Fibroblast of pulmonary artery (primary cell): Measurements from ENCODE around the gene CAMTA1.

ENCODE experiments used
- DNase-seq: peaks from one replicate; pipeline ENCODE4 v3.0.0-alpha.2; 2010; ENCODE audit warnings: low read depth
- H3K4me3 ChIP-seq: replicated peaks from 2 replicates; pipeline ENCODE4 v1.5.1; 2011; ENCODE audit warnings: low read depth, mild to moderate bottlenecking, control low read depth, low read length, moderate library complexity
- CTCF ChIP-seq: IDR thresholded peaks from 2 replicates; pipeline ENCODE4 v1.5.1; 2011; ENCODE audit warnings: mild to moderate bottlenecking, control low read depth, low read length, inconsistent platforms; ENCODE audit errors: missing control alignments

Gene CAMTA1

GRCh38 chr1:7040969-7041695 is 255.9 kb downstream of the CAMTA1 start:
- H3K4me3 ChIP-seq, result no peak overlapping the region
- no peak for TF ChIP-seq CTCF
- no peak for DNase-seq

- TF ChIP-seq CTCF, result peak; percentile 57
- DNase-seq, result peak; percentile 46
- H3K4me3 ChIP-seq, result no peak overlapping the region
Observed at GRCh38 chr1:7042322-7043190, 257.3 kb downstream of the CAMTA1 start.

DNA sequence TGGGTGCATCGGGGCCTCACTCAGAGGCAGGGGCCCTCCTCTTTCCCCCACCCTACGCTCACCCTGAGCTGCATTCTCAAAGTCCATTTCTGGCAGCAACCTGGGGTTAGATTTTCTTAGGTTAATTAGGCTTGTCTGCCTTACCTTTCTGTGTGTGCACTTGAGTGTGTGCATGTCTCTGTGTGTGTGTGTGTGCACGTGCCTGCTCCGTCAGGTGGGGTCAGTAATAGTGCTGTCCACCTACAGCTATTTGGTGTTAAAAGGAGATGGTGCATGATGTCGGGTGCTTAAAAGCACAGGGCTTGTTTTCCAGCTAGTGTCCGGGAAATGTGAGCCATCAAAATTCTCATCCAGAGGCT is 257.9 kb downstream of the CAMTA1 start:
- H3K4me3 ChIP-seq, result no peak overlapping the region
- no peak for TF ChIP-seq CTCF
- DNase-seq, result no peak

GRCh38 chr1:7043719-7044535 is 258.7 kb downstream of the CAMTA1 start:
- DNase-seq, result no peak
- no peak for TF ChIP-seq CTCF
- H3K4me3 ChIP-seq, result no peak overlapping the region

GRCh38 chr1:7045897-7046296 is 260.6 kb downstream of the CAMTA1 start:
- no peak for DNase-seq
- no peak for TF ChIP-seq CTCF
- H3K4me3 ChIP-seq, result no peak overlapping the region

DNA sequence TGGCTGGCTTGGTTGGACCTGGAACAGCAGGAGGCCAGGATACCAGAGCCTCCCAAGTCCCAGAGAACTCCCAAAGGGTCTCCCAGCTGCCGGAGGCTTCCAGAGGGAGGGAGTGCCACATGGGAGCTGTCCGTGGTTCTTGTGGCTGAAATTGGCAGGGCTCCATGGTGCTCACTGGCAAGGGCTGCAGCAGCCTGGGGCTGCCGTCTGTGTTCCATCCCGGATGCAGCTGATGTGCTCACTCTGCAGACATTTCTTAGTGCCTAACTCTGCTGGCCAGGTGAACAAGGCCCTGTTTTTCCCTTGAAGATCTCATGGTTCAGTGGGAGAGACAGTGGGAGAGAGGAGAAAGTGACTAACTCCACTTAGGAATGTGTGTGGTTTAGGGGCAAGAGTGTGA is 261.1 kb downstream of the CAMTA1 start:
- H3K4me3 ChIP-seq, result no peak overlapping the region
- no peak for TF ChIP-seq CTCF
- peak; percentile 49 for DNase-seq
